GM12878 (cell line): ENCODE measurements around the gene C11orf16. TPM values are rescaled to one million over a fixed set of nuclear protein-coding genes. Genes with fewer than 3 reads are reported as not detected.

Experiments used
- ATAC-seq: fragments of 200-7000 bp; cut with Tn5 transposase; 3 replicates; pipeline ENCODE4 v1.9.1; 2020; ENCODE audit warnings: mild to moderate bottlenecking, moderate library complexity
- BruUV-seq: library from RNA; stranded (reverse); fragments of 400-500 nt; replicated peaks from 2 replicates; lab custom pipeline; 2021; lab: Mats Ljungman, UMichigan
- CTCF ChIA-PET: fragments of 300-600 bp; sonication (Branson Sonifier 250); formaldehyde crosslinking; extraction: SDS; loops from one replicate; lab custom pipeline; 2021; ENCODE audit warnings: inconsistent platforms; lab: Yijun Ruan, JAX
- POLR2A ChIA-PET: fragments of 350-600 bp; formaldehyde crosslinking; extraction: SDS; loops from one replicate; lab custom pipeline; 2021; ENCODE audit warnings: inconsistent platforms; lab: Charles Lee
- RAD21 ChIA-PET: fragments of 300-600 bp; sonication (Branson Sonifier 250); formaldehyde crosslinking; loops from one replicate; lab custom pipeline; 2023; ENCODE audit warnings: antibody characterized with exemption; ENCODE audit not compliant: unreplicated experiment; lab: Charles Lee
- SMC1A ChIA-PET: fragments of 300-600 bp; sonication (Branson Sonifier 250); formaldehyde crosslinking; loops from one replicate; lab custom pipeline; 2023; ENCODE audit not compliant: unreplicated experiment, uncharacterized antibody; lab: Charles Lee
- DNase-seq: peaks from one replicate; pipeline ENCODE4 v3.0.0-alpha.2; 2011; ENCODE audit warnings: low read depth, low spot score
- FAIRE-seq: peaks from 3 replicates; lab custom pipeline; 2011; peaks lifted over from hg19 to GRCh38; lab: Jason Lieb, UNC
- H2AFZ ChIP-seq: 2 replicates; pipeline ENCODE4 v1.6.0; 2011; ENCODE audit warnings: low read depth, low read length, control low read depth; ENCODE audit not compliant: control insufficient read depth
- H3K27ac ChIP-seq: 2 replicates; pipeline ENCODE4 v1.5.1; 2011; ENCODE audit warnings: control low read depth; ENCODE audit not compliant: control insufficient read depth, insufficient read depth
- H3K27me3 ChIP-seq, 2 experiments: replicated peaks in 1 of 2; 2 replicates each; pipeline versions ENCODE4 v1.6.0 to v1.6.1; 2011; ENCODE audit warnings: low read length in 1 of 2; ENCODE audit not compliant: control insufficient read depth in 2 of 2, insufficient read depth in 2 of 2
- H3K36me3 ChIP-seq, 2 experiments: 2 replicates each; pipeline ENCODE4 v1.5.1; 2011; ENCODE audit warnings: low read length in 1 of 2; ENCODE audit not compliant: control insufficient read depth in 2 of 2, insufficient read depth in 2 of 2
- H3K4me1 ChIP-seq: 2 replicates; pipeline ENCODE4 v1.6.1; 2011; ENCODE audit warnings: mild to moderate bottlenecking, low read length, moderate library complexity, mixed read lengths; ENCODE audit not compliant: control insufficient read depth, insufficient read depth
- H3K4me2 ChIP-seq: 2 replicates; pipeline ENCODE4 v1.6.0; 2011; ENCODE audit warnings: control low read depth; ENCODE audit not compliant: control insufficient read depth, insufficient read depth
- H3K4me3 ChIP-seq: fragments of 200-600 bp; sonication (generic); 2 replicates; pipeline ENCODE4 v1.5.1; 2016
- H3K79me2 ChIP-seq: 2 replicates; pipeline ENCODE4 v1.6.0; 2011; ENCODE audit warnings: low read length; ENCODE audit not compliant: control insufficient read depth, insufficient read depth
- H3K9ac ChIP-seq: 2 replicates; pipeline ENCODE4 v1.8.0; 2011; ENCODE audit warnings: low read length, control low read depth, mixed read lengths; ENCODE audit not compliant: control insufficient read depth, insufficient read depth
- H3K9me3 ChIP-seq: replicated peaks from 3 replicates; pipeline ENCODE4 v1.5.1; 2011; ENCODE audit warnings: mild to moderate bottlenecking, low read length; ENCODE audit not compliant: control insufficient read depth, insufficient read depth
- H4K20me1 ChIP-seq: 2 replicates; pipeline ENCODE4 v1.6.0; 2011; ENCODE audit not compliant: control insufficient read depth, insufficient read depth
- CEBPB ChIP-seq, 2 experiments: fragments of 150-350 bp in 1 of 2; IDR thresholded peaks; 2 replicates each; pipeline ENCODE4 v1.6.1; 2012 to 2014; ENCODE audit warnings: low read depth in 2 of 2, low read length in 2 of 2, borderline replicate concordance in 1 of 2, inconsistent platforms in 1 of 2
- CREM ChIP-seq: IDR thresholded peaks from 2 replicates; pipeline ENCODE4 v1.6.1; 2014; ENCODE audit warnings: antibody characterized with exemption, low read depth
- HDAC6 ChIP-seq: fragments of 200-600 bp; sonication (generic); IDR thresholded peaks from one replicate; pipeline ENCODE4 v1.8.0; 2017; ENCODE audit warnings: antibody characterized with exemption; ENCODE audit not compliant: unreplicated experiment
- HDGF ChIP-seq: fragments of 450-650 bp; IDR thresholded peaks from 2 replicates; pipeline ENCODE4 v1.6.1; 2016; ENCODE audit warnings: antibody characterized with exemption
- JUND ChIP-seq: IDR thresholded peaks from 2 replicates; pipeline ENCODE4 v1.6.1; 2012; ENCODE audit warnings: low read depth, mild to moderate bottlenecking, low read length, improper control_type of control experiment, moderate library complexity
- RFX5 ChIP-seq: IDR thresholded peaks from 2 replicates; pipeline ENCODE4 v1.6.1; 2011; ENCODE audit warnings: low read depth, low read length, improper control_type of control experiment
- SMARCA5 ChIP-seq: fragments of 450-650 bp; IDR thresholded peaks from 2 replicates; pipeline ENCODE4 v1.6.1; 2017; ENCODE audit warnings: mild to moderate bottlenecking
- TARDBP ChIP-seq: IDR thresholded peaks from 2 replicates; pipeline ENCODE4 v1.6.1; 2016; ENCODE audit warnings: borderline replicate concordance
- TBL1XR1 ChIP-seq: IDR thresholded peaks from 2 replicates; pipeline ENCODE4 v1.6.1; 2012; ENCODE audit warnings: low read depth, low read length, improper control_type of control experiment
- YY1 ChIP-seq: IDR thresholded peaks from 2 replicates; pipeline ENCODE4 v1.6.1; 2011; ENCODE audit warnings: low read depth, mild to moderate bottlenecking, low read length
- ZZZ3 ChIP-seq: IDR thresholded peaks from 2 replicates; pipeline ENCODE4 v1.6.1; 2011; ENCODE audit warnings: low read depth; ENCODE audit not compliant: control insufficient read depth, insufficient read length
- WGBS: methylation state at CpG from one replicate; pipeline ENCODE4 v1.1.6; 2016; ENCODE audit warnings: low lambda C conversion rate; ENCODE audit not compliant: insufficient replicate concordance, insufficient coverage; ENCODE audit errors: missing lambda C conversion rate; 5-methylcytosine and 5-hydroxymethylcytosine counted together
- in situ Hi-C: fragments of 300-500 bp; cut with MboI; formaldehyde crosslinking; loops from 9 replicates; pipeline ENCODE4 v1.14.3; 2018; ENCODE audit warnings: mixed read lengths
- intact Hi-C: fragments of 100-400 bp; cut with micrococcal nuclease; formaldehyde crosslinking; loops from one replicate; pipeline ENCODE4 v1.14.2; 2022; ENCODE audit not compliant: unreplicated experiment
- polyA plus RNA-seq, 11 experiments: library from polyadenylated mRNA; depleted of rRNA in 4 of 11; unstranded in 6 of 11; stranded (reverse) in 5 of 11; fragments of >200 nt; fragmentation: Nextera tagmentation in 4 of 11; fragmentation: Illumina TruSeq in 1 of 11; extraction: Ambion mirVana in 4 of 11; extraction: Trizol in 1 of 11; gene quantifications; 1 replicate in 1 of 11; 2 replicates in 10 of 11; pipeline versions ENCODE4 v1.2.1 to v1.2.3, GENCODE V29; 2011 to 2016; ENCODE audit warnings: inconsistent platforms in 2 of 11, missing spikeins in 2 of 11, low read depth in 1 of 11
- total RNA-seq, 4 experiments: library from RNA; depleted of rRNA in 3 of 4; stranded (reverse); fragments of >200 nt in 3 of 4; fragmentation: Illumina TruSeq in 1 of 4; extraction: Trizol in 1 of 4; gene quantifications; 2 replicates each; pipeline versions ENCODE4 v1.2.1 to v1.2.3, GENCODE V29; 2013 to 2021
- TF ChIP-seq, protein P1 (sequence below): fragments of 450-650 bp; IDR thresholded peaks from 2 replicates; pipeline ENCODE4 v1.6.1; 2016; ENCODE audit warnings: mild to moderate bottlenecking, moderate library complexity, borderline replicate concordance
- TF ChIP-seq, protein P2 (sequence below): IDR thresholded peaks from 2 replicates; pipeline ENCODE4 v1.6.1; 2011; ENCODE audit warnings: mild to moderate bottlenecking, low read depth, low read length, moderate library complexity; ENCODE audit not compliant: insufficient replicate concordance

C11orf16 gene
- total and polyA plus RNA-seq, 10 of the 15 experiments (the other 5 are each of a cell fraction or from before 2014, with no cell fraction given) = 0.05 to 0.39 (median 0.32) TPM; not detected in 7

DNA sequence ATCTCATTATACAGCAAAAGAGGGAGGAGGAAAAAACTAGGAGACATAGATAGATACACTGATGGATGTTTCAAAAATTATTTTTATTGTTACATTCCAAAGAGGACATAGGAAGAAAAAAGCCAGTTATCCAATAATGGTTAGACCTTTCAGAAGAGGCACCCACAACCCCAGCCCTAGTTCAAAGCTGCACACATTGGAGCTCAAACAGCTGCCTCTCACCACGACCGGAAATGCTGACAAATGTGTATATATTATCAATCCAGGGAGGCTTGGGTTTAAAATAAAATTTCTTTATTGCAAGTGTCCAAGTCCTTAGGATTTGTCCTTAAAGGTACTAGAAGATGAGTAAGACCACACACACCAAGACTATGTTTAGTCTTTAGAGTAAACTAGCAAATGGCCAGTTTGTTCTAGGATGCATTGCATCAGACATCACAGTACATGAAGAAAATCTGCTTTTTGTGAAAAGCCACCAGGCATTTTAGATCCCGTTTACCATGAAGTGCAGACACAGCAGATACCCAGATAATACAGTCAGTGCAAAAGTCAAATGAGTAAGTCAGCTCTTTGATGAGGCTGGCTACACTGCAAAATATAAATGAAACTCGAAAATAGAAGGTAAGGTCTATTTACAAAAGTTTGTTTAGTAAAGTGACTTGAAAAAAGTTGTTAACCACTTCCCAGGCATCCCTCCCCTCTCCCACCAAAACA, 14.6 kb upstream of the C11orf16 start (continued):
- TF ChIP-seq, protein P1, sequence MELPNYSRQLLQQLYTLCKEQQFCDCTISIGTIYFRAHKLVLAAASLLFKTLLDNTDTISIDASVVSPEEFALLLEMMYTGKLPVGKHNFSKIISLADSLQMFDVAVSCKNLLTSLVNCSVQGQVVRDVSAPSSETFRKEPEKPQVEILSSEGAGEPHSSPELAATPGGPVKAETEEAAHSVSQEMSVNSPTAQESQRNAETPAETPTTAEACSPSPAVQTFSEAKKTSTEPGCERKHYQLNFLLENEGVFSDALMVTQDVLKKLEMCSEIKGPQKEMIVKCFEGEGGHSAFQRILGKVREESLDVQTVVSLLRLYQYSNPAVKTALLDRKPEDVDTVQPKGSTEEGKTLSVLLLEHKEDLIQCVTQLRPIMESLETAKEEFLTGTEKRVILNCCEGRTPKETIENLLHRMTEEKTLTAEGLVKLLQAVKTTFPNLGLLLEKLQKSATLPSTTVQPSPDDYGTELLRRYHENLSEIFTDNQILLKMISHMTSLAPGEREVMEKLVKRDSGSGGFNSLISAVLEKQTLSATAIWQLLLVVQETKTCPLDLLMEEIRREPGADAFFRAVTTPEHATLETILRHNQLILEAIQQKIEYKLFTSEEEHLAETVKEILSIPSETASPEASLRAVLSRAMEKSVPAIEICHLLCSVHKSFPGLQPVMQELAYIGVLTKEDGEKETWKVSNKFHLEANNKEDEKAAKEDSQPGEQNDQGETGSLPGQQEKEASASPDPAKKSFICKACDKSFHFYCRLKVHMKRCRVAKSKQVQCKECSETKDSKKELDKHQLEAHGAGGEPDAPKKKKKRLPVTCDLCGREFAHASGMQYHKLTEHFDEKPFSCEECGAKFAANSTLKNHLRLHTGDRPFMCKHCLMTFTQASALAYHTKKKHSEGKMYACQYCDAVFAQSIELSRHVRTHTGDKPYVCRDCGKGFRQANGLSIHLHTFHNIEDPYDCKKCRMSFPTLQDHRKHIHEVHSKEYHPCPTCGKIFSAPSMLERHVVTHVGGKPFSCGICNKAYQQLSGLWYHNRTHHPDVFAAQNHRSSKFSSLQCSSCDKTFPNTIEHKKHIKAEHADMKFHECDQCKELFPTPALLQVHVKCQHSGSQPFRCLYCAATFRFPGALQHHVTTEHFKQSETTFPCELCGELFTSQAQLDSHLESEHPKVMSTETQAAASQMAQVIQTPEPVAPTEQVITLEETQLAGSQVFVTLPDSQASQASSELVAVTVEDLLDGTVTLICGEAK = no peak
- TF ChIP-seq ZZZ3 (no peak), CREM (no peak), HDAC6 (no peak), YY1 (no peak)

DNA sequence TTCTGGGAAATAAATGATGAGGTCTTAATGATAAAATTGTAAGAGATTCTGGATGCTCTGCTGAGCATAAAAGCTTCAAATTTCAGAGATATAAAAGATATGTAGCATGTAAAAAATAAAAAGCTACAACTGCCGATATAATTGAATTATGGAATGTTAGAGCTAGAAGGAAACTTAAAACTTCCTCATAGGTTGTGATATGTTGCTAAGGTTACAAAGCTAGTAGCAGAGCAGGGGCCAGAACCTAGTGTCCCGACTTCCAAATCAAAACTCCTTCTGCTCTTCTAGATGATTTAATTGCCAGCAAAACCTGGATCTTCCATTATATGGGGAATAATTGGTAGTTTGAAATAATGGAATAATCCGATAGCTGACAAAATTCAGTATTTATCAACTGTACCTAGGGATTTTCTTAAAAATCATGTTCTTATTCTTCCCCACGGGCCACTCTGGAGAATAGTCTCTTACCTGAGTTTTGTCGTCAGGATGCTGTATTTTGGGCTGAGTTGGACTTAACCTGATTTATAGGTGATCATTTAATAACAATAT, 9.8 kb upstream of the C11orf16 start, which contains the start of gene ASCL3:
Gene ASCL3, minus strand, starts transcription at position 499 of the 549 bp plus-strand sequence. CDS start 4,855 bp downstream, outside the sequence.
- no peak for ATAC-seq
- no peak within 1 kb of the TSS for H3K4me2 ChIP-seq
- H3K36me3 ChIP-seq = no peaks in the 10 kb centered on the region; a peak in 1 of 4 replicates
- CTCF ChIA-PET = interaction anchor here (1.2 to 3.6 kb wide), 4 partner anchors 11 to 28 kb away, joined by 3 to 12 read pairs (median 8); no protein-coding TSS in a partner anchor
- SMC1A ChIA-PET = interaction anchor here (0.9 to 2.0 kb wide), 4 partner anchors 9 to 31 kb away, joined by 3 to 6 read pairs (median 4); no protein-coding TSS in a partner anchor
- H3K4me1 ChIP-seq = no peaks in the 10 kb centered on the region
- intact Hi-C loops (no loop called here), in situ Hi-C loops (no loop called here)
- H4K20me1 ChIP-seq = no peaks in the 10 kb centered on the region
- FAIRE-seq = no peak
- no peak for DNase-seq
- no peaks in the 10 kb centered on the region for H3K79me2 ChIP-seq
- BruUV-seq = no TSS peak
- POLR2A ChIA-PET = no interaction called here
- WGBS = 55% methylated on average over 5 of the region's 5 CpGs
- RAD21 ChIA-PET = interaction anchor here (1.6 kb wide), 1 partner anchor 17 kb away, joined by 7 read pairs; no protein-coding TSS in a partner anchor
- H2AFZ ChIP-seq = no peak within 1 kb of the TSS
- no peaks in the 10 kb centered on the region for H3K27me3 ChIP-seq
- H3K4me3 ChIP-seq = no peak within 1 kb of the TSS
- no peak within 1 kb of the TSS for H3K27ac ChIP-seq
- H3K9me3 ChIP-seq = no peaks in the 10 kb centered on the region
- H3K9ac ChIP-seq = no peak within 1 kb of the TSS
- TF ChIP-seq YY1 (no peak), RFX5 (no peak), JUND (no peak), HDGF (no peak), TARDBP (no peak), SMARCA5 (no peak), TBL1XR1 (no peak), CEBPB (IDR thresholded peaks at IDR 0.05; ENCODE audit: borderline replicate concordance in 1 of 2, low read depth in 2 of 2, low read length in 2 of 2) (no peak)
- TF ChIP-seq, protein P2, sequence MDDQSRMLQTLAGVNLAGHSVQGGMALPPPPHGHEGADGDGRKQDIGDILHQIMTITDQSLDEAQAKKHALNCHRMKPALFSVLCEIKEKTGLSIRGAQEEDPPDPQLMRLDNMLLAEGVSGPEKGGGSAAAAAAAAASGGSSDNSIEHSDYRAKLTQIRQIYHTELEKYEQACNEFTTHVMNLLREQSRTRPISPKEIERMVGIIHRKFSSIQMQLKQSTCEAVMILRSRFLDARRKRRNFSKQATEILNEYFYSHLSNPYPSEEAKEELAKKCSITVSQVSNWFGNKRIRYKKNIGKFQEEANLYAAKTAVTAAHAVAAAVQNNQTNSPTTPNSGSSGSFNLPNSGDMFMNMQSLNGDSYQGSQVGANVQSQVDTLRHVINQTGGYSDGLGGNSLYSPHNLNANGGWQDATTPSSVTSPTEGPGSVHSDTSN = no peak
